Natural killer cell treated with Interleukin-12 subunit alpha and Interleukin-12 subunit beta and Interleukin-15 and Interleukin-18, amount 100 ng/mL, for 72 hours (primary cell): ENCODE data around the gene UNC119B. TPM values are rescaled to one million over a fixed set of nuclear protein-coding genes. Genes with fewer than 3 reads are reported as not detected.

Experiments used
- ATAC-seq, 2 donors: fragments of 150-1000 bp; cut with Tn5 transposase in 1 of 2; sonication (Bioruptor Pico), chemical (Tn5 transposase) in 1 of 2; 2 replicates each; pipeline ENCODE4 v1.10.0; 2021
- DNase-seq: peaks from one replicate; pipeline ENCODE4 v3.0.0; 2022; ENCODE audit warnings: low spot score
- H3K27ac Mint-ChIP-seq, 2 donors: 1 replicate in 1 of 2; 2 replicates in 1 of 2; pipeline ENCODE4 v1.8.0; 2022; ENCODE audit warnings: mixed read lengths in 2 of 2, mild to moderate bottlenecking in 1 of 2, moderate library complexity in 1 of 2
- H3K27me3 Mint-ChIP-seq, 2 donors: 1 replicate in 1 of 2; 2 replicates in 1 of 2; pipeline ENCODE4 v1.8.0; 2022; ENCODE audit warnings: mixed read lengths in 2 of 2
- H3K36me3 Mint-ChIP-seq: one replicate; pipeline ENCODE4 v1.8.0; 2022; ENCODE audit warnings: mixed read lengths
- H3K4me1 Mint-ChIP-seq, 2 donors: 1 replicate in 1 of 2; 2 replicates in 1 of 2; pipeline ENCODE4 v1.8.0; 2022; ENCODE audit warnings: low read depth in 2 of 2, mixed read lengths in 2 of 2, mild to moderate bottlenecking in 1 of 2
- H3K4me3 Mint-ChIP-seq: one replicate; pipeline ENCODE4 v1.8.0; 2022; ENCODE audit warnings: mixed read lengths
- H3K9me3 Mint-ChIP-seq: 2 replicates; pipeline ENCODE4 v1.8.0; 2022; ENCODE audit warnings: mixed read lengths
- total RNA-seq, 2 donors: library from RNA; stranded (reverse); gene quantifications; one replicate each; pipeline ENCODE4 v1.2.3, GENCODE V29; 2022

UNC119B gene
- total RNA-seq, 2 donors from 2014 or later = 15.6 to 28.1 TPM

GRCh38 chr12:120696626-120697025 is 13.6 kb upstream of the UNC119B start:
- peaks cover 14 to 19% of the 10 kb centered on the region in 2 donors for H3K4me1 Mint-ChIP-seq
- peaks cover 31% of the 10 kb centered on the region for H3K36me3 Mint-ChIP-seq
- ATAC-seq = no peak
- H3K27ac Mint-ChIP-seq = no peak overlapping the region
- no peak overlapping the region for H3K4me3 Mint-ChIP-seq
- no peaks in the 10 kb centered on the region for H3K27me3 Mint-ChIP-seq
- no peaks in the 10 kb centered on the region for H3K9me3 Mint-ChIP-seq
- DNase-seq = no peak

- Mint-ChIP-seq H3K27me3 (no peaks in the 10 kb centered on the region), H3K9me3 (no peaks in the 10 kb centered on the region), H3K4me3 (no peak overlapping the region), H3K27ac (no peak overlapping the region), H3K36me3 (peaks cover 35% of the 10 kb centered on the region), H3K4me1 (peaks cover 12 to 15% of the 10 kb centered on the region in 2 donors)
- no peak for DNase-seq
- no peak for ATAC-seq
Observed at GRCh38 chr12:120697344-120697743, 12.9 kb upstream of the UNC119B start.

GRCh38 chr12:120698665-120699064 is 11.6 kb upstream of the UNC119B start:
- no peaks in the 10 kb centered on the region for H3K9me3 Mint-ChIP-seq
- H3K27ac Mint-ChIP-seq = peak overlapping the region in 1 of 2 donors; percentile 12
- DNase-seq (no peak), ATAC-seq (no peak)
- no peak overlapping the region for H3K4me3 Mint-ChIP-seq
- no peaks in the 10 kb centered on the region for H3K27me3 Mint-ChIP-seq
- peaks cover 5% of the 10 kb centered on the region in 2 donors for H3K4me1 Mint-ChIP-seq
- peaks cover 35% of the 10 kb centered on the region for H3K36me3 Mint-ChIP-seq

- no peak for DNase-seq
- ATAC-seq = no peak
- Mint-ChIP-seq H3K9me3 (no peaks in the 10 kb centered on the region), H3K36me3 (peaks cover 32% of the 10 kb centered on the region), H3K27me3 (no peaks in the 10 kb centered on the region), H3K4me3 (no peak overlapping the region), H3K27ac (no peak overlapping the region), H3K4me1 (peaks cover 0 to 5% of the 10 kb centered on the region in 2 donors)
Observed at GRCh38 chr12:120699553-120699952, 10.7 kb upstream of the UNC119B start.

- Mint-ChIP-seq H3K27me3 (no peaks in the 10 kb centered on the region), H3K4me3 (no peak overlapping the region), H3K4me1 (peaks cover 0 to 2% of the 10 kb centered on the region in 2 donors), H3K9me3 (no peaks in the 10 kb centered on the region), H3K36me3 (peaks cover 29% of the 10 kb centered on the region), H3K27ac (peak overlapping the region in 1 of 2 donors; percentile 62)
- ATAC-seq = no peak
- no peak for DNase-seq
Observed at GRCh38 chr12:120700886-120701285, 9.4 kb upstream of the UNC119B start.

- no peaks in the 10 kb centered on the region for H3K27me3 Mint-ChIP-seq
- no peak overlapping the region for H3K27ac Mint-ChIP-seq
- DNase-seq (no peak), ATAC-seq (no peak)
- H3K36me3 Mint-ChIP-seq = peaks cover 12% of the 10 kb centered on the region
- no peaks in the 10 kb centered on the region for H3K9me3 Mint-ChIP-seq
- peaks cover 0 to 2% of the 10 kb centered on the region in 2 donors for H3K4me1 Mint-ChIP-seq
- H3K4me3 Mint-ChIP-seq = no peak overlapping the region
Observed at GRCh38 chr12:120702637-120703036, 7.6 kb upstream of the UNC119B start.

GRCh38 chr12:120703311-120703942 is 6.8 kb upstream of the UNC119B start:
- no peaks in the 10 kb centered on the region for H3K27me3 Mint-ChIP-seq
- peaks cover 0 to 2% of the 10 kb centered on the region in 2 donors for H3K4me1 Mint-ChIP-seq
- ATAC-seq = no peak
- peaks cover 10% of the 10 kb centered on the region for H3K36me3 Mint-ChIP-seq
- no peak for DNase-seq
- no peak overlapping the region for H3K27ac Mint-ChIP-seq
- no peak overlapping the region for H3K4me3 Mint-ChIP-seq
- H3K9me3 Mint-ChIP-seq = no peaks in the 10 kb centered on the region

GRCh38 chr12:120705618-120706017 is 4.6 kb upstream of the UNC119B start:
- Mint-ChIP-seq H3K27ac (no peak overlapping the region), H3K4me1 (peaks cover 5 to 6% of the 10 kb centered on the region in 2 donors), H3K36me3 (peaks cover 6% of the 10 kb centered on the region), H3K27me3 (no peaks in the 10 kb centered on the region), H3K9me3 (no peaks in the 10 kb centered on the region), H3K4me3 (no peak overlapping the region)
- ATAC-seq (no peak), DNase-seq (no peak)

- no peak for ATAC-seq
- H3K36me3 Mint-ChIP-seq = peaks cover 5% of the 10 kb centered on the region
- H3K4me1 Mint-ChIP-seq = peaks cover 6 to 7% of the 10 kb centered on the region in 2 donors
- no peaks in the 10 kb centered on the region for H3K9me3 Mint-ChIP-seq
- no peak for DNase-seq
- no peak overlapping the region for H3K27ac Mint-ChIP-seq
- H3K4me3 Mint-ChIP-seq = no peak overlapping the region
- H3K27me3 Mint-ChIP-seq = no peaks in the 10 kb centered on the region
Observed at GRCh38 chr12:120706029-120706428, 4.2 kb upstream of the UNC119B start.

- H3K9me3 Mint-ChIP-seq = no peaks in the 10 kb centered on the region
- DNase-seq (no peak), ATAC-seq (no peak)
- peaks cover 20 to 22% of the 10 kb centered on the region in 2 donors for H3K4me1 Mint-ChIP-seq
- no peaks in the 10 kb centered on the region for H3K27me3 Mint-ChIP-seq
- H3K4me3 Mint-ChIP-seq = no peak overlapping the region
- H3K36me3 Mint-ChIP-seq = no peaks in the 10 kb centered on the region
- H3K27ac Mint-ChIP-seq = no peak overlapping the region
Observed at GRCh38 chr12:120708651-120709050, 1.6 kb upstream of the UNC119B start.

- Mint-ChIP-seq H3K27ac (peak overlapping the region; percentile 80 to 85), H3K36me3 (no peaks in the 10 kb centered on the region), H3K9me3 (no peaks in the 10 kb centered on the region), H3K4me3 (peak overlapping the region; percentile 94), H3K4me1 (peaks cover 25% of the 10 kb centered on the region in 2 donors), H3K27me3 (no peaks in the 10 kb centered on the region)
- ATAC-seq = peak in 1 of 2 donors; percentile 57
- DNase-seq = no peak
Observed at GRCh38 chr12:120710805-120711296, 593 bp downstream of the UNC119B start.

GRCh38 chr12:120711411-120711810 is 1.2 kb downstream of the UNC119B start:
- Mint-ChIP-seq H3K4me3 (peak overlapping the region; percentile 94), H3K27me3 (no peaks in the 10 kb centered on the region), H3K4me1 (peaks cover 25% of the 10 kb centered on the region in 2 donors), H3K27ac (peak overlapping the region; percentile 80 to 85), H3K36me3 (peaks cover 4% of the 10 kb centered on the region), H3K9me3 (no peaks in the 10 kb centered on the region)
- no peak for ATAC-seq
- no peak for DNase-seq

GRCh38 chr12:120712610-120713009 is 2.4 kb downstream of the UNC119B start:
- no peaks in the 10 kb centered on the region for H3K9me3 Mint-ChIP-seq
- no peak for DNase-seq
- H3K27me3 Mint-ChIP-seq = no peaks in the 10 kb centered on the region
- peaks cover 6% of the 10 kb centered on the region for H3K36me3 Mint-ChIP-seq
- H3K27ac Mint-ChIP-seq = peak overlapping the region in 1 of 2 donors; percentile 80
- peaks cover 25% of the 10 kb centered on the region in 2 donors for H3K4me1 Mint-ChIP-seq
- no peak for ATAC-seq
- H3K4me3 Mint-ChIP-seq = peak overlapping the region; percentile 94

- H3K27ac Mint-ChIP-seq = peak overlapping the region in 1 of 2 donors; percentile 57
- no peaks in the 10 kb centered on the region for H3K27me3 Mint-ChIP-seq
- DNase-seq (peak; percentile 79), ATAC-seq (peak; percentile 63 to 68)
- peaks cover 25 to 34% of the 10 kb centered on the region in 2 donors for H3K4me1 Mint-ChIP-seq
- H3K9me3 Mint-ChIP-seq = no peaks in the 10 kb centered on the region
- H3K4me3 Mint-ChIP-seq = peak overlapping the region; percentile 3
- H3K36me3 Mint-ChIP-seq = peaks cover 14% of the 10 kb centered on the region
Observed at GRCh38 chr12:120713861-120714482, 3.7 kb downstream of the UNC119B start.
